Spleen (tissue), 11 donors: Measurements from ENCODE around the gene SPON1. TPM values are rescaled to one million over a fixed set of nuclear protein-coding genes. Genes with fewer than 3 reads are reported as not detected.
"Not testable (repeated sequence)": the region's sequence is repeated elsewhere in the genome, so short reads cannot be mapped to it uniquely, and the experiment has no call there.

Experiments used
- DNase-seq: peaks from one replicate; pipeline ENCODE4 v3.0.0-alpha.2; 2020
- H3K27ac ChIP-seq, 8 donors: fragments of 200-600 bp; sonication (generic) in 7 of 8; 1 replicate in 4 of 8; 2 replicates in 4 of 8; pipeline versions ENCODE4 v1.5.0 to v1.8.0; 2016 to 2021; ENCODE audit warnings: inconsistent platforms in 4 of 8, mild to moderate bottlenecking in 4 of 8, moderate library complexity in 1 of 8
- H3K27me3 ChIP-seq, 7 donors: fragments of 200-600 bp; sonication (generic) in 6 of 7; replicated peaks in 1 of 7; 1 replicate in 4 of 7; 2 replicates in 3 of 7; pipeline versions ENCODE4 v1.5.0 to v1.8.0; 2016 to 2021; ENCODE audit warnings: inconsistent platforms in 3 of 7, mild to moderate bottlenecking in 1 of 7
- H3K36me3 ChIP-seq, 6 donors: fragments of 200-600 bp; sonication (generic) in 5 of 6; 1 replicate in 4 of 6; 2 replicates in 2 of 6; pipeline versions ENCODE4 v1.5.0 to v1.8.0; 2016 to 2021; ENCODE audit warnings: inconsistent platforms in 2 of 6
- H3K4me1 ChIP-seq, 6 donors: fragments of 200-600 bp; sonication (generic) in 5 of 6; 1 replicate in 3 of 6; 2 replicates in 3 of 6; pipeline versions ENCODE4 v1.5.0 to v1.8.0; 2016 to 2021; ENCODE audit warnings: inconsistent platforms in 3 of 6
- H3K4me3 ChIP-seq, 8 donors: fragments of 200-600 bp; sonication (generic) in 7 of 8; 1 replicate in 4 of 8; 2 replicates in 4 of 8; pipeline versions ENCODE4 v1.5.0 to v1.8.0; 2016 to 2021; ENCODE audit warnings: inconsistent platforms in 4 of 8, mild to moderate bottlenecking in 4 of 8, moderate library complexity in 2 of 8
- H3K9me3 ChIP-seq, 8 donors: fragments of 200-600 bp; sonication (generic) in 7 of 8; 1 replicate in 4 of 8; 2 replicates in 4 of 8; pipeline versions ENCODE4 v1.5.0 to v1.8.0; 2016 to 2021; ENCODE audit warnings: inconsistent platforms in 4 of 8
- POLR2A ChIP-seq, 3 donors: fragments of 450-650 bp; IDR thresholded peaks; one replicate each; pipeline ENCODE4 v1.5.1; 2017; ENCODE audit warnings: antibody characterized with exemption in 3 of 3, mild to moderate bottlenecking in 1 of 3
- POLR2AphosphoS5 ChIP-seq, 3 donors: sonication (generic); formaldehyde crosslinking; IDR thresholded peaks; one replicate each; pipeline ENCODE4 v1.5.1; 2017; ENCODE audit warnings: antibody characterized with exemption in 3 of 3
- WGBS, 5 donors: extraction: QIAGEN DNeasy Blood & Tissue Kit in 3 of 5; methylation state at CpG; one replicate each; pipeline versions ENCODE4 v1.1.5 to v1.1.7; 2013 to 2018; 5-methylcytosine and 5-hydroxymethylcytosine counted together
- intact Hi-C: fragments of 100-400 bp; cut with DNase I; formaldehyde crosslinking; loops from one replicate; pipeline ENCODE4 v1.15.0; 2023; ENCODE audit warnings: low total_unique reads
- polyA plus RNA-seq, 3 donors: library from polyadenylated mRNA; stranded (reverse); fragments of 200-250 nt; gene quantifications; one replicate each; pipeline ENCODE4 v1.2.1, GENCODE V29; 2013
- total RNA-seq, 7 donors: library from RNA; depleted of rRNA in 3 of 7; stranded (reverse); fragments of >200 nt in 3 of 7; fragmentation: NEBNext Ultra II Directional in 4 of 7; extraction: Animal tissue kit (Norgen Biotek cat#: 25700) in 4 of 7; gene quantifications; one replicate each; pipeline versions ENCODE4 v1.1.0 to v1.2.1, GENCODE V29; 2016 to 2021
- TF ChIP-seq, protein P1 (sequence below), 11 experiments: fragments of 200-600 bp in 7 of 11; fragments of 450-650 bp in 4 of 11; sonication (generic) in 4 of 11; IDR thresholded peaks in 8 of 11; conservative IDR thresholded peaks in 3 of 11; 1 replicate in 7 of 11; 2 replicates in 4 of 11; pipeline versions ENCODE4 v1.4.0 to v1.8.0; 2016 to 2021; ENCODE audit warnings: antibody characterized with exemption in 11 of 11, inconsistent platforms in 4 of 11, mild to moderate bottlenecking in 1 of 11
- donor health status: healthy with polysubstance abuse.
- donor health status: DM: no; HTN: no; CAD: no; lungs with moderate emphysema.
- donor health status: DM: no; HTN: no; CAD: no.
- donor health status: Bipolar disorder and iron deficiency.
- donor health status: healthy.
- donor health status: DM: no; HTN: no; CAD: no.
- donor health status: DM: yes; HTN: yes; CAD: no.

Gene SPON1
- total and polyA plus RNA-seq, 10 donors: 0.72 to 99.2 (median 10.1) TPM

DNA sequence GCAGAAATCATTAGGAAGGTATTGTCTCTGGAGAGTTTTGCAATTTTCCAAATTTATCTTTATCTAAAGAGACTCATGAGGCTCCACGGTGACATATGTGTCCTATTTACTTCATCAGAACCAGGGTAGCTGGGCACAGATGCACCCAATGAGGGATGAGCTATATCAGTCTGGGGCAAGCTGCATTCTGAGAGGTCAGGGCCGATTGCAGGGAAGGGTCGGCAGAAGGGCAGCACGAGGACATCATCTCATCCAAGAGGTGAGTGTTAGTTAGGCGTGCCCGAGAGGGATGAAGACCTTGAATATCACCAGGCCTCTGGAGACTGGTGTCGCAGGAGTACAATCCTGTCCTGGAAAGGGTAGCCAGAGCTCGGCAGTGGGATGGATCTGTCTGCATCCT lies 41.0 kb upstream of the SPON1 start:
- no peak for DNase-seq
- Histone ChIP-seq H3K36me3 (no peaks in the 10 kb centered on the region), H3K4me3 (no peak overlapping the region), H3K27me3 (no peaks in the 10 kb centered on the region), H3K9me3 (no peaks in the 10 kb centered on the region), H3K27ac (no peak overlapping the region), H3K4me1 (peaks cover 6 to 25% (median 21%) of the 10 kb centered on the region in 6 donors)
- WGBS, 5 donors: 68 to 85% (median 79%) methylated on average over 8 of the region's 8 CpGs
- intact Hi-C loops: no loop called here
- TF ChIP-seq, protein P1, sequence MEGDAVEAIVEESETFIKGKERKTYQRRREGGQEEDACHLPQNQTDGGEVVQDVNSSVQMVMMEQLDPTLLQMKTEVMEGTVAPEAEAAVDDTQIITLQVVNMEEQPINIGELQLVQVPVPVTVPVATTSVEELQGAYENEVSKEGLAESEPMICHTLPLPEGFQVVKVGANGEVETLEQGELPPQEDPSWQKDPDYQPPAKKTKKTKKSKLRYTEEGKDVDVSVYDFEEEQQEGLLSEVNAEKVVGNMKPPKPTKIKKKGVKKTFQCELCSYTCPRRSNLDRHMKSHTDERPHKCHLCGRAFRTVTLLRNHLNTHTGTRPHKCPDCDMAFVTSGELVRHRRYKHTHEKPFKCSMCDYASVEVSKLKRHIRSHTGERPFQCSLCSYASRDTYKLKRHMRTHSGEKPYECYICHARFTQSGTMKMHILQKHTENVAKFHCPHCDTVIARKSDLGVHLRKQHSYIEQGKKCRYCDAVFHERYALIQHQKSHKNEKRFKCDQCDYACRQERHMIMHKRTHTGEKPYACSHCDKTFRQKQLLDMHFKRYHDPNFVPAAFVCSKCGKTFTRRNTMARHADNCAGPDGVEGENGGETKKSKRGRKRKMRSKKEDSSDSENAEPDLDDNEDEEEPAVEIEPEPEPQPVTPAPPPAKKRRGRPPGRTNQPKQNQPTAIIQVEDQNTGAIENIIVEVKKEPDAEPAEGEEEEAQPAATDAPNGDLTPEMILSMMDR (IDR thresholded peaks at IDR 0.05 in 8 of 11, conservative IDR thresholded peaks at IDR 0.05 in 3 of 11): no peak
- no peak for TF ChIP-seq POLR2AphosphoS5 (IDR thresholded peaks at IDR 0.05)

DNA sequence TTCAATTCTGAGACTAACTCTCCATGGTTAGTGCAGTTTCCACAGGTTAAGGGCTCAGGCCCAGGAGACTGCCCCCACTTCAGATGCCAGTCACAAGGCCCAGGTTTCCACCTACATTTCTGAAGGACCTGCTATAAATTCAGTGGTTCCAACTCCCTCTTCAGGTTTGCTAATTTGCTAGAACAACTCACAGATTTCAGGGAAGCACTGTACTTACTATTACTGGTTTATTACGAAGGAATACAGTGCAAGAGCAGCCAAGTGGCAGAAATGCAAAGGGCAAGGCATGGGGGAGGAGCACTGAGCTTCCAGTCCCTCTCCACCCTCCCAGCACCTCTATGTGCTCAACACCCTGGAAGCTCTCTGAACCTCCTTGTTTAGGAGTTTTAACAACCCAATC lies 39.3 kb upstream of the SPON1 start:
- 48 to 71% (median 64%) methylated on average over 1 of the region's 1 CpG for WGBS, 5 donors
- Histone ChIP-seq H3K4me1 (peaks cover 6 to 26% (median 21%) of the 10 kb centered on the region in 6 donors), H3K4me3 (no peak overlapping the region), H3K9me3 (no peaks in the 10 kb centered on the region), H3K27ac (peak overlapping the region; percentile 37 to 78 (median 54)), H3K27me3 (no peaks in the 10 kb centered on the region), H3K36me3 (no peaks in the 10 kb centered on the region)
- TF ChIP-seq POLR2A (IDR thresholded peaks at IDR 0.05) (no peak), POLR2AphosphoS5 (IDR thresholded peaks at IDR 0.05) (no peak)
- TF ChIP-seq, protein P1 (IDR thresholded peaks at IDR 0.05 in 8 of 11, conservative IDR thresholded peaks at IDR 0.05 in 3 of 11): no peak
- intact Hi-C loops: no loop called here
- no peak for DNase-seq

DNA sequence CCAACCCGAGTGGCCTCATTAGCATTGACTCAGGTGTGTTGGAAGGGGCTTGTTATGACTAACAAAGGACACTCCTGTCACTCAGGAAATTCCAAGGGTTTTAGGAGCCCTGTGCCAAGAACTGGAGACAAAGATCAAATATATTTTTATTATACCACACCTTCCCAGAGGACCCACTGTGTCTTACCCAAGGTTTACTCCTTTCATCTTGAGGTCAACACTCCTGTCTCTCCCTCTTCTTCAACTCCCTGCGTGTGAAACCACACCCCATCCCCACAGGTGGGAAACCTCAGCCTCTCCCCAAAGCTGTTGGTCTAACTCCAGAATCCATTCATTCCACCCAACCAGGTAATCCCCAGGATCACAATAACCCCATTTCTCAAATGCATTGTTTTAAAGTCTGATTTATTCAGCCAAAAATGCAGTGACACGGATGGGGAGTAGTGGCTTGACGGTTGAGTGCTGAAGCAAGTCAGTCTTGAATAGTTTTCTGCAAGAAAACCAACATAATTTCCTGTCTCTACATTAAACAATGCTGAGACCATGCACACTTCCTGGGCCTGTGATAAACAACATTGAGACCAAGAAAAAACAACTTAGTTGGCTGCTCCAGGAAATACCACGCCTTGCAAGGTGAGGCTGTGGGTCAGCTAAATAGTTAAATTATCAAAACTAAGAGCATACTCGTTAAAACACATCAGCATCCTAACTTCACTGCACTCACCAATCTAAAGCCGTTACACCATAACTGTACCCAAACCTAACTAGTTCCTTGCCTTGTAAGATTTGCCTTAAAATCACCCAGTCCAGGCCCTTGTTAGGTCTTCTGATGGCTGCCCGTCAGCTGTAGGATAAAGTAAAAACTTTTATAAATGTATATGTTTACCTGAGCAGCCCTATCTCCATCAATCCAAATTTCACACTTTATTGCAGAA lies 38.5 kb upstream of the SPON1 start:
- TF ChIP-seq POLR2A (IDR thresholded peaks at IDR 0.05): no peak
- TF ChIP-seq POLR2AphosphoS5 (IDR thresholded peaks at IDR 0.05): no peak
- TF ChIP-seq, protein P1 (IDR thresholded peaks at IDR 0.05 in 8 of 11, conservative IDR thresholded peaks at IDR 0.05 in 3 of 11): no peak
- intact Hi-C loops: no loop called here
- DNase-seq: no peak
- 34 to 38% (median 37%) methylated on average over 8 of the region's 8 CpGs for WGBS, 5 donors
- H3K4me3 ChIP-seq: no peak overlapping the region
- no peaks in the 10 kb centered on the region for H3K27me3 ChIP-seq
- no peaks in the 10 kb centered on the region for H3K9me3 ChIP-seq
- H3K4me1 ChIP-seq: peaks cover 6 to 34% (median 21%) of the 10 kb centered on the region in 6 donors
- H3K36me3 ChIP-seq: no peaks in the 10 kb centered on the region
- H3K27ac ChIP-seq: peak overlapping the region; percentile 39 to 78 (median 54)

DNA sequence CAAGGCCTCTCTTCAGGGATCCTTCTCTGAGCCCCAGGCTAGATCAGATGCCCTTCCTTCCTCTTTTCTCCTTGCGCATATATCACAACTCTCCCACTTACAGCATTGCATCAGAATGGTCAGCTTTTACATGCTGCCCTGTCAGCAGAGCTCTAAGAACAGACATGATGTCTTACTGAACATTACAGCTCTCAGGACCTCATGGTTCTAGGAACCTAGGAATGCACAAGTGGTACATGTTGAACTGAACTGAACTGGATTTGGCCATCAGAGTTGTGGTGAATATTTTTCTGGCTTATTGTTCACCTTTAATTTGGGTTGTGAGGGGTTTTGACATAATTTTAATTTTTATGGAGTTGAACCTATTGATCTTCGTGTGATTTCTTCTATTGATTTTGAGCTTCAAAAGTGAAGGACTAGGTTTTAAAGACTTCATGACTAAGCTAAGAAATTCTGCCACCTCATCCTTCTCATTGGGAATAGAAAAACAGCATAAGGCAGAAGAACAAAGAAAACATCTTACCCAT lies 37.7 kb upstream of the SPON1 start:
- Histone ChIP-seq H3K4me1 (peaks cover 6 to 40% (median 25%) of the 10 kb centered on the region in 6 donors), H3K4me3 (no peak overlapping the region), H3K9me3 (no peaks in the 10 kb centered on the region), H3K27ac (peak overlapping the region in 5 of 8 donors; percentile 23 to 78 (median 45)), H3K36me3 (no peaks in the 10 kb centered on the region), H3K27me3 (no peaks in the 10 kb centered on the region)
- no peak for DNase-seq
- WGBS, 5 donors: 61 to 77% (median 62%) methylated on average over 2 of the region's 2 CpGs
- intact Hi-C loops: no loop called here
- TF ChIP-seq, protein P1 (IDR thresholded peaks at IDR 0.05 in 8 of 11, conservative IDR thresholded peaks at IDR 0.05 in 3 of 11): no peak
- TF ChIP-seq POLR2AphosphoS5 (IDR thresholded peaks at IDR 0.05): no peak
- TF ChIP-seq POLR2A (IDR thresholded peaks at IDR 0.05): no peak

DNA sequence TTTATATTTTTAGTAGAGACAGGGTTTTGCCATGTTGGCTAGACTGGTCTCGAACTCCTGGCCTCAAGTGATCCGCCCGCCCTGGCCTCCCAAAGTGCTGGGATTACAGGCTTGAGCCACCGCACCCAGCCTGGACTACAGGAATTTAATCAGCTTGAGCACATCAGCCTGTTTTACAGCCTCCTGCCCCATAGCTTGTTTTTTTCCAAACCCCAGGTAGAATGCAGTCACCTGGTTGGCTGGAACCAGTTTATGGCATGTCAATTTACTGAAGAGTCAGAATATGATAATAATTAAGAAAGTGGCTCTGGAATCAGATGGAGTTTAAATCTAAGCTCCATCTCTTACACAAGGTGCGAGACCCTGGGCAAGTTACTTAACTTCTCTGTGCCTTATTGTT lies 36.2 kb upstream of the SPON1 start:
- H3K4me1 ChIP-seq: peaks cover 6 to 40% (median 25%) of the 10 kb centered on the region in 6 donors
- H3K4me3 ChIP-seq, DNase-seq, intact Hi-C loops, H3K27ac ChIP-seq, H3K9me3 ChIP-seq, H3K27me3 ChIP-seq, H3K36me3 ChIP-seq: not testable (repeated sequence)
- WGBS, 5 donors: 96 to 99% (median 96%) methylated on average over 5 of the region's 5 CpGs
